Astrocyte (in vitro differentiated cells and primary cell): ENCODE measurements around the gene TFAM. TPM values are rescaled to one million over a fixed set of nuclear protein-coding genes. Genes with fewer than 3 reads are reported as not detected.
A peak's percentile ranks its signal among the peaks of the same experiment; 100 is the strongest.

ENCODE experiments used
- DNase-seq: peaks from one replicate; pipeline ENCODE4 v3.0.0-alpha.2; 2010; ENCODE audit warnings: low read depth
- FAIRE-seq: peaks from 2 replicates; lab custom pipeline; 2011; peaks lifted over from hg19 to GRCh38; lab: Jason Lieb, UNC
- H2AFZ ChIP-seq: 2 replicates; pipeline ENCODE4 v1.6.0; 2012; ENCODE audit warnings: low read depth, low read length, inconsistent platforms
- H3K27ac ChIP-seq: 2 replicates; pipeline ENCODE4 v1.5.1; 2011; ENCODE audit warnings: low read depth, low read length, inconsistent platforms
- H3K27me3 ChIP-seq: 2 replicates; pipeline ENCODE4 v1.6.0; 2011; ENCODE audit warnings: low read length, inconsistent platforms; ENCODE audit not compliant: insufficient read depth
- H3K36me3 ChIP-seq: 2 replicates; pipeline ENCODE4 v1.5.1; 2011; ENCODE audit warnings: low read length, inconsistent platforms; ENCODE audit not compliant: insufficient read depth
- H3K4me1 ChIP-seq: 2 replicates; pipeline ENCODE4 v1.5.1; 2011; ENCODE audit warnings: low read length, inconsistent platforms; ENCODE audit not compliant: insufficient read depth
- H3K4me2 ChIP-seq: 2 replicates; pipeline ENCODE4 v1.6.0; 2012; ENCODE audit warnings: low read length, inconsistent platforms
- H3K4me3 ChIP-seq: 2 replicates; pipeline ENCODE4 v1.5.1; 2011; ENCODE audit warnings: low read depth, mild to moderate bottlenecking, low read length, inconsistent platforms; ENCODE audit not compliant: insufficient read depth
- H3K79me2 ChIP-seq: 2 replicates; pipeline ENCODE4 v1.6.0; 2012; ENCODE audit warnings: mild to moderate bottlenecking, low read length, inconsistent platforms; ENCODE audit not compliant: insufficient read depth
- H3K9ac ChIP-seq: 2 replicates; pipeline ENCODE4 v1.6.0; 2012; ENCODE audit warnings: mild to moderate bottlenecking, low read length, inconsistent platforms
- H3K9me3 ChIP-seq: 2 replicates; pipeline ENCODE4 v1.5.1; 2012; ENCODE audit warnings: low read depth, mild to moderate bottlenecking, low read length, inconsistent platforms; ENCODE audit not compliant: insufficient read depth
- H4K20me1 ChIP-seq: 2 replicates; pipeline ENCODE4 v1.6.0; 2012; ENCODE audit warnings: low read length, inconsistent platforms; ENCODE audit not compliant: insufficient read depth
- H3K27ac Mint-ChIP-seq: one replicate; pipeline ENCODE4 v1.8.0; 2021; ENCODE audit warnings: mild to moderate bottlenecking, mixed read lengths; ENCODE audit not compliant: unreplicated experiment
- H3K27me3 Mint-ChIP-seq: one replicate; pipeline ENCODE4 v1.8.0; 2021; ENCODE audit warnings: low read depth, mixed read lengths; ENCODE audit not compliant: unreplicated experiment
- H3K36me3 Mint-ChIP-seq: one replicate; pipeline ENCODE4 v1.8.0; 2021; ENCODE audit warnings: low read depth, mixed read lengths; ENCODE audit not compliant: unreplicated experiment
- H3K4me1 Mint-ChIP-seq: one replicate; pipeline ENCODE4 v1.8.0; 2021; ENCODE audit warnings: low read depth, mixed read lengths; ENCODE audit not compliant: unreplicated experiment
- H3K4me3 Mint-ChIP-seq: one replicate; pipeline ENCODE4 v1.8.0; 2021; ENCODE audit warnings: mild to moderate bottlenecking, moderate library complexity, mixed read lengths; ENCODE audit not compliant: unreplicated experiment
- H3K9me3 Mint-ChIP-seq: one replicate; pipeline ENCODE4 v1.8.0; 2021; ENCODE audit warnings: mild to moderate bottlenecking, mixed read lengths; ENCODE audit not compliant: unreplicated experiment
- CTCF ChIP-seq: IDR thresholded peaks from 2 replicates; pipeline ENCODE4 v1.5.1; 2011; ENCODE audit warnings: low read depth, mild to moderate bottlenecking, inconsistent platforms, low read length, moderate library complexity; ENCODE audit not compliant: insufficient read depth
- EZH2 ChIP-seq: IDR thresholded peaks from 2 replicates; pipeline ENCODE4 v1.6.1; 2012; ENCODE audit warnings: mild to moderate bottlenecking, low read length, inconsistent platforms; ENCODE audit not compliant: insufficient read depth
- total RNA-seq: library from RNA; stranded (reverse); gene quantifications from 2 replicates; pipeline ENCODE4 v1.2.1, GENCODE V29; 2021

The TFAM gene
- total RNA-seq, 1 donor from 2014 or later, result 41.4 TPM

GRCh38 chr10:58400609-58401008 is 15.4 kb downstream of the TFAM start:
- H3K4me1 ChIP-seq, result peaks cover 3% of the 10 kb centered on the region
- no peak overlapping the region for H3K27ac ChIP-seq
- Mint-ChIP-seq H3K4me3 (no peak overlapping the region), H3K36me3 (peaks cover 7% of the 10 kb centered on the region), H3K4me1 (no peaks in the 10 kb centered on the region), H3K27ac (no peak overlapping the region), H3K9me3 (no peaks in the 10 kb centered on the region), H3K27me3 (no peaks in the 10 kb centered on the region)
- no peak overlapping the region for H3K4me2 ChIP-seq
- peaks cover 8% of the 10 kb centered on the region for H3K36me3 ChIP-seq
- no peak for FAIRE-seq
- H3K9me3 ChIP-seq, result no peaks in the 10 kb centered on the region
- no peaks in the 10 kb centered on the region for H3K79me2 ChIP-seq
- H3K4me3 ChIP-seq, result no peak overlapping the region
- H2AFZ ChIP-seq, result no peak overlapping the region
- H4K20me1 ChIP-seq, result no peaks in the 10 kb centered on the region
- H3K9ac ChIP-seq, result no peak overlapping the region
- TF ChIP-seq CTCF (no peak), EZH2 (no peak)
- DNase-seq, result peak; percentile 23
- H3K27me3 ChIP-seq, result no peaks in the 10 kb centered on the region

DNA sequence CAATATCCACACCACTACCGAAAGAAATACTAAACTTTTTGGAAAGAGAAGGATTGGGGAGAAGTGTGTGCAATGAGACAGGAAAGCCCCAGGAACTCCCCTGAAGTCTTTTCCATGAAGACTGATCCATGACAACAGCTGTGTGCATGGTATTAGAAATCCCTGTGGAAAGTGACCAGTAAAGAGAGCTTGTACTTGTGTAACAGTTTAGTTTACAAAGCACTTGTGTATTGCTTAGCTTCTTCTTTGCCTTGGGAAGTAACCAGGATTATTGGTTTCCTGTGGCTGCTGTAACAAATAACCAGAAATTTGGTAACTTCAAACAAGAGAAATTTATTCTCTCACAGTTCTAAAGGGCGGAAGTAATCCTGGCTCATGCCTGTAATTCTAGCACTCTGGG is 18.8 kb downstream of the TFAM start:
- H3K36me3 Mint-ChIP-seq, result peaks cover 3% of the 10 kb centered on the region
- Histone ChIP-seq H3K79me2 (no peaks in the 10 kb centered on the region), H3K36me3 (no peaks in the 10 kb centered on the region), H4K20me1 (no peaks in the 10 kb centered on the region), H2AFZ (no peak overlapping the region), H3K4me1 (peaks cover 3% of the 10 kb centered on the region), H3K4me2 (no peak overlapping the region), H3K9ac (no peak overlapping the region), H3K27me3 (peaks cover 7% of the 10 kb centered on the region), H3K9me3 (no peaks in the 10 kb centered on the region), H3K27ac (no peak overlapping the region), H3K4me3 (no peak overlapping the region)
- no peak overlapping the region for H3K4me3 Mint-ChIP-seq
- TF ChIP-seq EZH2 (no peak), CTCF (no peak)
- H3K27me3 Mint-ChIP-seq, result no peaks in the 10 kb centered on the region
- DNase-seq (no peak), FAIRE-seq (no peak)
- H3K4me1 Mint-ChIP-seq, result no peaks in the 10 kb centered on the region
- H3K27ac Mint-ChIP-seq, result no peak overlapping the region
- H3K9me3 Mint-ChIP-seq, result no peaks in the 10 kb centered on the region

- no peak for DNase-seq
- no peak overlapping the region for H2AFZ ChIP-seq
- Mint-ChIP-seq H3K4me1 (peaks cover 12% of the 10 kb centered on the region), H3K9me3 (no peaks in the 10 kb centered on the region), H3K27me3 (no peaks in the 10 kb centered on the region), H3K36me3 (no peaks in the 10 kb centered on the region), H3K4me3 (no peak overlapping the region), H3K27ac (no peak overlapping the region)
- no peak for TF ChIP-seq EZH2
- TF ChIP-seq CTCF, result no peak
- no peaks in the 10 kb centered on the region for H3K36me3 ChIP-seq
- no peak overlapping the region for H3K4me2 ChIP-seq
- no peak overlapping the region for H3K9ac ChIP-seq
- H4K20me1 ChIP-seq, result no peaks in the 10 kb centered on the region
- no peak overlapping the region for H3K27ac ChIP-seq
- H3K79me2 ChIP-seq, result no peaks in the 10 kb centered on the region
- no peaks in the 10 kb centered on the region for H3K9me3 ChIP-seq
- peaks cover 23% of the 10 kb centered on the region for H3K4me1 ChIP-seq
- H3K4me3 ChIP-seq, result no peak overlapping the region
- peaks cover 7% of the 10 kb centered on the region for H3K27me3 ChIP-seq
- FAIRE-seq, result no peak
These were observed 24.9 kb downstream of the TFAM start for GRCh38 chr10:58409956-58410610.
